OCI-LY7 (cell line): Measurements from ENCODE around the gene PCDHAC2.

Experiments
- CTCF ChIP-seq: fragments of 200-600 bp; sonication (generic); conservative IDR thresholded peaks from 2 replicates; pipeline ENCODE4 v1.5.1; 2014; ENCODE audit warnings: mild to moderate bottlenecking, antibody characterized with exemption, low read length, moderate library complexity, mixed read lengths
- EZH2phosphoT487 ChIP-seq: fragments of 200-600 bp; sonication (generic); IDR thresholded peaks from 2 replicates; pipeline ENCODE4 v1.6.1; 2018; ENCODE audit warnings: low read depth, borderline replicate concordance, mild to moderate bottlenecking, mixed run types, antibody characterized with exemption, low read length, moderate library complexity, mixed read lengths

GRCh38 chr5:140946578-140946977 is 19.7 kb upstream of the PCDHAC2 start:
- TF ChIP-seq CTCF (no peak), EZH2phosphoT487 (no peak)
